IMR-90 (cell line): ENCODE results near the gene ZNF397. TPM values are rescaled to one million over a fixed set of nuclear protein-coding genes. Genes with fewer than 3 reads are reported as not detected.

Experiments used
- ATAC-seq: fragments of 200-7000 bp; cut with Tn5 transposase; 2 replicates; pipeline ENCODE4 v1.9.1; 2020; ENCODE audit warnings: low read depth, mild to moderate bottlenecking, moderate library complexity
- BruUV-seq: library from RNA; stranded (reverse); fragments of 400-500 nt; replicated peaks from 2 replicates; lab custom pipeline; 2021; lab: Mats Ljungman, UMichigan
- CTCF ChIA-PET: fragments of 300-600 bp; formaldehyde crosslinking; extraction: SDS; loops from one replicate; lab custom pipeline; 2021; ENCODE audit warnings: antibody characterized with exemption; lab: Yijun Ruan, JAX
- POLR2A ChIA-PET: fragments of 300-600 bp; sonication (Branson Sonifier 250); formaldehyde crosslinking; loops from one replicate; lab custom pipeline; 2022; ENCODE audit warnings: antibody characterized with exemption; ENCODE audit not compliant: unreplicated experiment; lab: Charles Lee
- DNase-seq: peaks from one replicate; pipeline ENCODE4 v3.0.0; 2013
- H2AFZ ChIP-seq: replicated peaks from 2 replicates; pipeline ENCODE3; 2013; ENCODE audit warnings: low read length, mild to moderate bottlenecking; ENCODE audit not compliant: poor library complexity
- H2AK5ac ChIP-seq: 2 replicates; pipeline ENCODE4 v1.6.1; 2013; ENCODE audit warnings: low read depth, low read length, inconsistent platforms
- H2AK9ac ChIP-seq: replicated peaks from 2 replicates; pipeline ENCODE3; 2013; ENCODE audit warnings: mild to moderate bottlenecking, low read depth, low read length, moderate library complexity; ENCODE audit not compliant: poor library complexity
- H2BK120ac ChIP-seq: 2 replicates; pipeline ENCODE4 v1.6.1; 2013; ENCODE audit warnings: low read depth, low read length, inconsistent platforms
- H2BK15ac ChIP-seq: 3 replicates; pipeline ENCODE4 v1.6.1; 2013; ENCODE audit warnings: low read depth, low read length, inconsistent platforms
- H2BK20ac ChIP-seq: 2 replicates; pipeline ENCODE4 v1.6.1; 2013; ENCODE audit warnings: low read depth, mild to moderate bottlenecking, inconsistent platforms, low read length, moderate library complexity
- H2BK5ac ChIP-seq: 2 replicates; pipeline ENCODE4 v1.6.1; 2013; ENCODE audit warnings: mild to moderate bottlenecking, low read depth, low read length, inconsistent platforms; ENCODE audit not compliant: poor library complexity, severe bottlenecking
- H3K14ac ChIP-seq: replicated peaks from 2 replicates; pipeline ENCODE4 v1.6.1; 2013; ENCODE audit warnings: low read depth, low read length, inconsistent platforms
- H3K18ac ChIP-seq: 2 replicates; pipeline ENCODE4 v1.6.1; 2013; ENCODE audit warnings: low read depth, low read length, control low read depth
- H3K23ac ChIP-seq: 2 replicates; pipeline ENCODE4 v1.6.1; 2013; ENCODE audit warnings: low read depth, low read length, inconsistent platforms
- H3K27ac ChIP-seq: 2 replicates; pipeline ENCODE4 v1.5.1; 2013; ENCODE audit warnings: mild to moderate bottlenecking, control low read depth, low read length; ENCODE audit not compliant: insufficient read depth
- H3K27me3 ChIP-seq: 2 replicates; pipeline ENCODE4 v1.6.1; 2013; ENCODE audit warnings: low read length; ENCODE audit not compliant: control insufficient read depth, insufficient read depth
- H3K36me3 ChIP-seq: 2 replicates; pipeline ENCODE4 v1.6.1; 2013; ENCODE audit warnings: low read length, mixed read lengths; ENCODE audit not compliant: control insufficient read depth, insufficient read depth
- H3K4ac ChIP-seq: 2 replicates; pipeline ENCODE4 v1.6.1; 2013; ENCODE audit warnings: low read depth, low read length, inconsistent platforms
- H3K4me1 ChIP-seq: 2 replicates; pipeline ENCODE4 v1.6.1; 2013; ENCODE audit warnings: low read length, mixed read lengths; ENCODE audit not compliant: control insufficient read depth, insufficient read depth
- H3K4me2 ChIP-seq: 2 replicates; pipeline ENCODE4 v1.6.1; 2013; ENCODE audit warnings: low read depth, mild to moderate bottlenecking, control low read depth, low read length, moderate library complexity
- H3K4me3 ChIP-seq: 2 replicates; pipeline ENCODE4 v1.5.1; 2013; ENCODE audit warnings: low read depth, mild to moderate bottlenecking, control low read depth, low read length, moderate library complexity; ENCODE audit not compliant: insufficient read depth
- H3K56ac ChIP-seq: 2 replicates; pipeline ENCODE4 v1.6.1; 2013; ENCODE audit warnings: low read length, inconsistent platforms; ENCODE audit not compliant: insufficient read depth; ENCODE audit errors: extremely low read depth
- H3K79me1 ChIP-seq, 2 experiments: 2 replicates each; pipeline ENCODE4 v1.6.1; 2013; ENCODE audit warnings: low read length in 2 of 2, inconsistent platforms in 1 of 2, low read depth in 1 of 2
- H3K9ac ChIP-seq: 2 replicates; pipeline ENCODE4 v1.6.1; 2013; ENCODE audit warnings: low read depth, low read length, control low read depth
- H3K9me1 ChIP-seq: 2 replicates; pipeline ENCODE4 v1.6.1; 2013; ENCODE audit warnings: low read length, inconsistent platforms; ENCODE audit not compliant: insufficient read depth
- H3K9me3 ChIP-seq: 2 replicates; pipeline ENCODE4 v1.6.1; 2013; ENCODE audit warnings: low read length; ENCODE audit not compliant: control insufficient read depth, insufficient read depth
- H4K20me1 ChIP-seq: 2 replicates; pipeline ENCODE4 v1.6.1; 2013; ENCODE audit warnings: low read length, inconsistent platforms; ENCODE audit not compliant: insufficient read depth
- H4K5ac ChIP-seq: 2 replicates; pipeline ENCODE4 v1.6.1; 2013; ENCODE audit warnings: mild to moderate bottlenecking, low read depth, low read length, control low read depth
- H4K8ac ChIP-seq, 2 experiments: 2 replicates each; pipeline ENCODE4 v1.6.1; 2013; ENCODE audit warnings: low read depth in 2 of 2, low read length in 2 of 2, control low read depth in 1 of 2, inconsistent platforms in 1 of 2
- H4K91ac ChIP-seq: 2 replicates; pipeline ENCODE4 v1.6.1; 2013; ENCODE audit warnings: low read depth, low read length, inconsistent platforms; ENCODE audit not compliant: insufficient read depth
- CEBPB ChIP-seq: IDR thresholded peaks from 2 replicates; pipeline ENCODE4 v1.6.1; 2012; ENCODE audit warnings: low read depth, low read length, improper control_type of control experiment
- MXI1 ChIP-seq: IDR thresholded peaks from 2 replicates; pipeline ENCODE4 v1.6.1; 2012; ENCODE audit warnings: low read depth, mild to moderate bottlenecking, low read length, moderate library complexity, borderline replicate concordance
- WGBS, 2 experiments: methylation state at CpG; one replicate each; pipeline versions ENCODE4 v1.1.5 to v1.1.7; 2013; ENCODE audit warnings: missing lambda C conversion rate in 2 of 2; ENCODE audit not compliant: insufficient read length in 1 of 2; ENCODE audit errors: extremely low coverage in 2 of 2; 5-methylcytosine and 5-hydroxymethylcytosine counted together
- dilution Hi-C: fragments of 300-500 bp; cut with HindIII; formaldehyde crosslinking; loops from one replicate; pipeline ENCODE4 v1.14.3; 2018; ENCODE audit warnings: low sequenced_read_pairs; ENCODE audit not compliant: unreplicated experiment
- in situ Hi-C: fragments of 300-500 bp; cut with MboI; formaldehyde crosslinking; loops from 3 replicates; pipeline ENCODE4 v1.14.3; 2019; ENCODE audit warnings: low sequenced_read_pairs, inconsistent platforms, mixed read lengths
- intact Hi-C: fragments of 100-400 bp; cut with micrococcal nuclease; formaldehyde crosslinking; loops from 2 replicates; pipeline ENCODE4 v1.10.0; 2022
- polyA plus RNA-seq, 3 experiments: library from polyadenylated mRNA; depleted of rRNA; stranded (reverse); fragments of >200 nt; gene quantifications; 2 replicates each; pipeline ENCODE4 v1.2.3, GENCODE V29; 2012; ENCODE audit warnings: low replicate concordance in 1 of 3
- total RNA-seq: library from RNA; depleted of rRNA; stranded (reverse); fragments of >200 nt; gene quantifications from 2 replicates; pipeline ENCODE4 v1.2.3, GENCODE V29; 2012

ZNF397 gene
- total and polyA plus RNA-seq, 2 of the 4 experiments (the other 2 are of a cell fraction), result 5.5 to 9.9 TPM

- no peak overlapping the region for H3K4me2 ChIP-seq
- TF ChIP-seq MXI1 (no peak), CEBPB (peak; percentile 41; the same call in 1 of the 2 replicates)
- peaks cover 48% of the 10 kb centered on the region for H3K9me3 ChIP-seq
- no peak overlapping the region for H2BK5ac ChIP-seq
- intact Hi-C loops, result no loop called here
- in situ Hi-C loops, result loop anchor here (25.0 kb wide), 1 partner anchor 715 kb away; the partner anchor contains the start of gene RMP24
- no peak overlapping the region for H3K4me3 ChIP-seq
- H3K79me1 ChIP-seq, result peaks cover 6 to 7% of the 10 kb centered on the region in 2 experiments
- ATAC-seq (no peak), DNase-seq (no peak)
- H3K9me1 ChIP-seq, result no peaks in the 10 kb centered on the region
- no peaks in the 10 kb centered on the region for H3K27me3 ChIP-seq
- no peak overlapping the region for H3K23ac ChIP-seq
- H2BK20ac ChIP-seq, result no peak overlapping the region
- dilution Hi-C loops, result no loop called here
- no TSS peak for BruUV-seq
- no peak overlapping the region for H4K91ac ChIP-seq
- H2AK9ac ChIP-seq, result no peak overlapping the region
- H4K5ac ChIP-seq, result no peak overlapping the region
- ChIA-PET POLR2A (no interaction called here), CTCF (no interaction called here)
- no peak overlapping the region for H2AK5ac ChIP-seq
- H3K56ac ChIP-seq, result no peak overlapping the region
- H3K4ac ChIP-seq, result no peak overlapping the region
- H3K27ac ChIP-seq, result no peak overlapping the region
- H3K9ac ChIP-seq, result no peak overlapping the region
- 100% methylated on average over 1 of the region's 14 CpGs; no CpG with 5 or more reads in 1 of the 2 experiments for WGBS, 2 experiments
- no peak overlapping the region for H3K18ac ChIP-seq
- no peaks in the 10 kb centered on the region for H4K20me1 ChIP-seq
- no peak overlapping the region for H4K8ac ChIP-seq
- peaks cover 59% of the 10 kb centered on the region for H3K36me3 ChIP-seq
- no peak overlapping the region for H2BK120ac ChIP-seq
- H2AFZ ChIP-seq, result no peak overlapping the region
- no peaks in the 10 kb centered on the region for H3K4me1 ChIP-seq
- H2BK15ac ChIP-seq, result no peak overlapping the region
- no peak overlapping the region for H3K14ac ChIP-seq
Measured at GRCh38 chr18:35247412-35248249, 6.8 kb downstream of the ZNF397 start.
